ENCODE results near the gene GNG8.

DNA sequence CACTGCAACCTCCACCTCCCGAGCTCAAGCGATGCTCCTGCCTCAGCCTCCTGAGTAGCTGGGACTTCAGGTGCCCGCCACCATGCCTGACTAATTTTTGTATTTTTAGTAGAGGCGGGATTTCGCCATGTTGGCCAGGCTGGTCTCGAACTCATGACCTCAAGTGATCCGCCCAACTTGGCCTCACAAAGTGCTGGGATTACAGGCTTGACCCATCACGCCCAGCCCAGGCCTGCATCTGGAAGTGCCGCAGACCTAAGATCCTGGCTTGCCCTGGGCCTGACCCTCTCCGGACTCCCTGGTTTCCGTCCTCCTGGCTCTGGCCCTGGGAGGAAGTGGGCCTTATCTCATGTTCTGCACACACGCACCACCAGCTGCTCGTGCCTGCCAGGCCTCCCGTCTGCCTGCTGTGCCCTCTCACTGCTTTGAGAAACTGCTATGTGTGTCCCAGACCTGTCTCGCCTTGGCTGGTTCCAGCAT is 6.4 kb downstream of the GNG8 start:
- TF ChIP-seq, protein P1, sequence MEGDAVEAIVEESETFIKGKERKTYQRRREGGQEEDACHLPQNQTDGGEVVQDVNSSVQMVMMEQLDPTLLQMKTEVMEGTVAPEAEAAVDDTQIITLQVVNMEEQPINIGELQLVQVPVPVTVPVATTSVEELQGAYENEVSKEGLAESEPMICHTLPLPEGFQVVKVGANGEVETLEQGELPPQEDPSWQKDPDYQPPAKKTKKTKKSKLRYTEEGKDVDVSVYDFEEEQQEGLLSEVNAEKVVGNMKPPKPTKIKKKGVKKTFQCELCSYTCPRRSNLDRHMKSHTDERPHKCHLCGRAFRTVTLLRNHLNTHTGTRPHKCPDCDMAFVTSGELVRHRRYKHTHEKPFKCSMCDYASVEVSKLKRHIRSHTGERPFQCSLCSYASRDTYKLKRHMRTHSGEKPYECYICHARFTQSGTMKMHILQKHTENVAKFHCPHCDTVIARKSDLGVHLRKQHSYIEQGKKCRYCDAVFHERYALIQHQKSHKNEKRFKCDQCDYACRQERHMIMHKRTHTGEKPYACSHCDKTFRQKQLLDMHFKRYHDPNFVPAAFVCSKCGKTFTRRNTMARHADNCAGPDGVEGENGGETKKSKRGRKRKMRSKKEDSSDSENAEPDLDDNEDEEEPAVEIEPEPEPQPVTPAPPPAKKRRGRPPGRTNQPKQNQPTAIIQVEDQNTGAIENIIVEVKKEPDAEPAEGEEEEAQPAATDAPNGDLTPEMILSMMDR (conservative IDR thresholded peaks at IDR 0.05; ENCODE audit: low read length): no peak
- TF ChIP-seq EZH2phosphoT487 (IDR thresholded peaks at IDR 0.05; ENCODE audit: borderline replicate concordance, low read depth, low read length): no peak

All from OCI-LY7 (cell line).